GM21360 (cell line): Measurements from ENCODE around the gene SLC7A7.
"Not testable (repeated sequence)": the region's sequence is repeated elsewhere in the genome, so short reads cannot be mapped to it uniquely, and the experiment has no call there.

ENCODE experiments used
- ATAC-seq: cut with Tn5 transposase; IDR thresholded peaks from one replicate; pipeline ENCODE4 v1.9.1; 2021; ENCODE audit warnings: mild to moderate bottlenecking, moderate library complexity; ENCODE audit not compliant: unreplicated experiment

SLC7A7 gene

DNA sequence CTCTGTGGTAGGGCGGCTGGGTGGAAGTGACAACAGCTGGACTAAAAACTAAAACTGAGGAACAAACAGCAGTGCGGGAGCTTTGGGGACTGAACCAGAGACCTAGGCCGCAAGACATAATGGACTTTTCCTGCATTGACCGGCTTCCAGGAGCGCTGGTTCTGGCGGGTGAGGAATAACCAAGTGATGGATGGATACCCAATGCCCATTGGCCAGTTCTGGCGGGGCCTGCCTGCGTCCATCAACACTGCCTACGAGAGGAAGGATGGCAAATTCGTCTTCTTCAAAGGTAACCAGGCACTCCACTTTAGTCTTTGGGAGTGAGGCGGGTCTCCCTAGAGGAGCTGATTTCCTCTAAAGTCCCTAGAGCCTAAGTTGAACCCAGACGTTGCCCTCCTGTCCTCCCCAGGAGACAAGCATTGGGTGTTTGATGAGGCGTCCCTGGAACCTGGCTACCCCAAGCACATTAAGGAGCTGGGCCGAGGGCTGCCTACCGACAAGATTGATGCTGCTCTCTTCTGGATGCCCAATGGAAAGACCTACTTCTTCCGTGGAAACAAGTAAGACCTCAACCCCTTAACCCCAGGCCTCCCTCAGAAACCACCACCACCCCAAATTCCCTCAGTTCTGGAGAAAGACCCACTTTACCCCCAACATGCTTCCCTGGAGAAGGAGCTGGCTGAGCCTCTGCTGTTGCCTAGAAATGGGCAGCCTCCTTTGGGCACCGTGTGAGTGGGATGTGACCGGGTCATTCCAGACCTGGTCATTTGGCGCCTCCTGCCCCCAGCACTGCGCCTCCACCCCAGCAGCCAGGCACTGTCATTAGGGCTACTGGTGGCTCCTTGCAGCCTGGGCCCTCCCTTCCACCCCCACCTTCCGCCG lies 29.2 kb upstream of the SLC7A7 start:
- ATAC-seq: no peak

DNA sequence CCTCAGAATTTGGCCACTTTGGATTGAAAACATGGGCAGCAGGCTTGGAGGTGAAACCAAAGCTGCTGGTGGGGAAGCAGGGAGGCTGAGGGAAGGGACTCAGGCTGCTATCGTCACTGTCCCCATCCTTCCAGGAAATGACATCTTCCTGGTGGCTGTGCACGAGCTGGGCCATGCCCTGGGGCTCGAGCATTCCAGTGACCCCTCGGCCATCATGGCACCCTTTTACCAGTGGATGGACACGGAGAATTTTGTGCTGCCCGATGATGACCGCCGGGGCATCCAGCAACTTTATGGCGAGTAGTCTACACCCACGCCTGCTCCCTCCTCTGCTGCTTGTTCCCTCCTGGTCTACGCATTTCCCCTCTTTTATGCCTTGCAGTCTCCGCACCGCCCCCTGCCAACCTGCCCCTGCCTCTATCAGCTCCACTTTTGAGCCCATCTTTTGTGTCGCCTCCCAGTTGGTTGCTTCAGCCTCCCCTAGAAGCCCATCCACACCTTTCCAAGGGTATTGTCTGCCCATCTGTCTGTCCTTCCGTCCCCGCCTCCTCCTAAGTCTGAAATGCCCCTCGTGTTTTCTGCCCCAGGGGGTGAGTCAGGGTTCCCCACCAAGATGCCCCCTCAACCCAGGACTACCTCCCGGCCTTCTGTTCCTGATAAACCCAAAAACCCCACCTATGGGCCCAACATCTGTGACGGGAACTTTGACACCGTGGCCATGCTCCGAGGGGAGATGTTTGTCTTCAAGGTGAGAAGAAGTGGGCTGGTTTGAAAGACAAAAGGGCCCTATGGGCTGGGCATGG lies 28.1 kb upstream of the SLC7A7 start:
- ATAC-seq: no peak

DNA sequence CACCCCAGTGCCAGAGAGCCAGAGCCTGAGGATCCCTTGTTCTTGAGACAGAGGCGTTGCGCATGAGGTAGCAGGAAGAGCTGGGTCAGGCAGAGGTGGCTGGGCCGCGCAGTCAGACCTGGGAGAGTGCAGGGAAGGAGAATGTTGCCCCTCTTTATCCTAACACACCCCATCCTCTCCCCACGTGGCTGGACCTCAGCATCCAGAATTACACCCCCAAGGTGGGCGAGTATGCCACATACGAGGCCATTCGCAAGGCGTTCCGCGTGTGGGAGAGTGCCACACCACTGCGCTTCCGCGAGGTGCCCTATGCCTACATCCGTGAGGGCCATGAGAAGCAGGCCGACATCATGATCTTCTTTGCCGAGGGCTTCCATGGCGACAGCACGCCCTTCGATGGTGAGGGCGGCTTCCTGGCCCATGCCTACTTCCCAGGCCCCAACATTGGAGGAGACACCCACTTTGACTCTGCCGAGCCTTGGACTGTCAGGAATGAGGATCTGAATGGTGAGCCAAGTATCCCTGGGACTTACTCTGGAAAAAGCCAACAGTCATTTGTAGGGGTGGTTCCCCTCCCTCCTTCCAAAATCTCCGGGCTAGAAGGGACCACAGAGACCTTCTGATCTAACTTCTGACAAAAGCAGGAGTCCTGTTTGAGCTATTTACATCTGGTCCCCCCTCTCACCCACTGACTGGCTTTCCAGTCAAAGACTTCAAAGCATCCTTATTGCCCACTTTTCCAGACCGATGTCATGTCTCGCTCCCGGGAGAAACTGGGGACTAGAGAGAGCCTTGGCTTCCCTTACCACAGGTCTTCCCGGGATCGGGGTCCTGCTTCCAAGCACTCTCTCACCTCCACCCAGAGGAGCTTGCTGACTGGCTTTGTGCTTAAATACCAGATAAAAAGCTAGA lies 27.2 kb upstream of the SLC7A7 start:
- no peak for ATAC-seq

DNA sequence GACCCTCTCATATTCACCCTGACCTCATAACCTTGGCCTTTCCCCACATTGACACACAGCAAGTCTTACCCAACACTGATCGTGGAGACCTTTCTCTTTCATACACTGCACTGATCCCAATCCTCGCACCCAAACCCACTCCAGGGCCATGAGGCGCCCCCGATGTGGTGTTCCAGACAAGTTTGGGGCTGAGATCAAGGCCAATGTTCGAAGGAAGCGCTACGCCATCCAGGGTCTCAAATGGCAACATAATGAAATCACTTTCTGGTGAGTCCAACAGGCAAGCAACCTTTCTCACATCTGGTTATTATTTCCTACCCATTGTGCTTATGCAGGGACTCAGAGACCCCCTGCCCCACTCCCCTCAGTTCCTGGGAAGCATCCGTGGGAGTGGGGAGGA lies 26.5 kb upstream of the SLC7A7 start:
- no peak for ATAC-seq

DNA sequence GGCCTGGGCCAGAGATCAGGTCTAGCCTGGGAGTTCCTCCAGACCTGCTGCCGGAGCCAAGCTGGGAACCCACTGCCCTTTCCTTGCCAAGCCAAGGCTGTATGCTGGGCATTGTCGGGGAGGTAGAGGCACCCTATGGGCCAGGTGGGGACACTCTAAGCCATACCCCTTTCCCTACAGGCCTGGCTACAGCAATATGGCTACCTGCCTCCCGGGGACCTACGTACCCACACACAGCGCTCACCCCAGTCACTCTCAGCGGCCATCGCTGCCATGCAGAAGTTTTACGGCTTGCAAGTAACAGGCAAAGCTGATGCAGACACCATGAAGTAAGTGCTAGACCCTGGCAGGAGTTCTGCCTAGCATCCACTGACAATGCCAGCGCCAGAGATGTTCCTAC lies 26.1 kb upstream of the SLC7A7 start:
- ATAC-seq: no peak

DNA sequence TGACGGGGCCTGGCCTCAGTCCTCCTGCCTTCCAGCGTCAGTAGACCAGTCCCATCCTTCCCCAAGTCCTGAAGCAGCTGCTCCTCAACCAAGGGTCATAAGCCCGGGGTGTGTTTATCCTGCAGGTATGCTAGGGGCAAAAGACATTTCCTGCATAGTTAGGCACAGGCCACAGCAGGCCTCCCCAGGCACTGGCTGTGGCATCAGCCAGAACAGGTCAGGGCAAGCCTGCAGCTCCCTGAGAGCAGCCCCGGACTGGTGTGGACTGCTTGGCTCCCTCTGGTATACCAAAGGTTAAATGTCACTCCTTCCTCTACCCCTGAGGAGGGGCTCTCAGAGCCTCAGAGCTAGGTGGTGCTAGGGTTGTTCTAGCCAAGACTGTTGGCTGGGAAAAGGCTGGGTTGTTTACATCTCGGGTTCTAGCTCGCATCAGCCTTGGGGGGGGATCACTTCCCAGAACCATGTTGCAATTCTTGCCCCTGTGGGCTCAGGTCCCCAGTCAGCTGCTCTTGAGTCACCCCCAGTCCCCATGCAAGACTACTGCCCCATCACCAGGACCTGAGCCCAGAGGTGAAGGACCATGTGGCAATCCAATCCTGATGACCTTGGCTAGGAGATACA lies 24.0 kb upstream of the SLC7A7 start:
- no peak for ATAC-seq

DNA sequence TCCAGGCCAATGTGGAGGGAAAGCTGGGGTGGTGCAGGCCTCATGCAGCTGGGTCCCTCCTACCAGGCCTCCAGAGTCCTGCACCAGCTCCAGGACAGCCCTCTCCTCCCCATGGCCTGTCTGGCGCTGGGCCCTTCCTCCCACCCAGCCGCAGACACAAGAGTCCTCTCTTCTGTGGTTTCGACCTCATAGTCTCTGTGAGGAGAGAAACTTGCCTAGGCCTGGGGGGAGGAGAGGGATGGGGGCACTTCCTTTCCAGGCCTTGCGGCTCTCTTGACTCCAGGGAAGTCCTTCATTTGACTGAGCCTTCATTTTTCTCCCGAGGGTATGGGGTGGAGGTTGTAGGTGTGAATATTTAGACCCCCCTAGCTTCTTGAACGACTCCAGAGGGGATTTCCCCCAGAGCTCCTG lies 23.4 kb upstream of the SLC7A7 start:
- no peak for ATAC-seq

DNA sequence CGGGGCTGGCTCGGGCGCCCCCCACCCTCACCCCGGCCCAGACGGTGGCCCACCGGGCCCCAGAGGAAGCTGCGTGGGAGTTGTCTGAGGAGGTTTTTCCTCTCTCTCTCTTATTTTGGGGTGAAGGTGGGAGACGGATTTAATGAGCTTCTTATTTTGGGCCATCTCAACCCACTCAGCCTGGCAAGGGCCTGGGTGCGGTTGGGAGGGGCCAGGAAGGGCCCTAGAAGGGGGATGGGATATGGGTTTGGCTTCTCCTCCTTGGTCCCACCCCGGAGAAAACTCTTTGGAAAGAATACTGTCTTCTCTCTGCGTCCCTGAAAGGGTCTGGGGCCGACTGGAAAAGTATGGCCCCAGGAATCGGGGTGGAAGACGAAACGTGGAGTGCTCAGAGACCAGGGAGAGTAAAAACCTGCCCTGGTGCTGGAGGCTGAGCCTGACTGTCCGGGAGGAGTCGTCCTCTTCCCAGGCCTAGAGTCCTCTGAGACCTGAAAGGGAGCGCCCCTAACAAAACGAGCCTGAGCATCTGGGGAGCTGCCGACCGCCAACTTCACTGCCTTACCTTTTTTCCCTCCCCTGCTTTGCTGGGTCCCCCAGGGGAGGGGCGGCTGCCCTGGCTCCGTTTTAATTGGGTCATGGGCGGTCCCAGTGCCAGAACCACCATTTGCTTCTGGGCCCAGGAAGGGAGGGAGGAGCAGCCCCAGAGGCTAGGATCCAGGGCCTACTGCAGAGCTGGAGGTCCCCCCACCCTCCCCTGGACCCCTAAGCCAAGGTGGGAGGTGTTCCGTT lies 22.7 kb upstream of the SLC7A7 start:
- no peak for ATAC-seq

DNA sequence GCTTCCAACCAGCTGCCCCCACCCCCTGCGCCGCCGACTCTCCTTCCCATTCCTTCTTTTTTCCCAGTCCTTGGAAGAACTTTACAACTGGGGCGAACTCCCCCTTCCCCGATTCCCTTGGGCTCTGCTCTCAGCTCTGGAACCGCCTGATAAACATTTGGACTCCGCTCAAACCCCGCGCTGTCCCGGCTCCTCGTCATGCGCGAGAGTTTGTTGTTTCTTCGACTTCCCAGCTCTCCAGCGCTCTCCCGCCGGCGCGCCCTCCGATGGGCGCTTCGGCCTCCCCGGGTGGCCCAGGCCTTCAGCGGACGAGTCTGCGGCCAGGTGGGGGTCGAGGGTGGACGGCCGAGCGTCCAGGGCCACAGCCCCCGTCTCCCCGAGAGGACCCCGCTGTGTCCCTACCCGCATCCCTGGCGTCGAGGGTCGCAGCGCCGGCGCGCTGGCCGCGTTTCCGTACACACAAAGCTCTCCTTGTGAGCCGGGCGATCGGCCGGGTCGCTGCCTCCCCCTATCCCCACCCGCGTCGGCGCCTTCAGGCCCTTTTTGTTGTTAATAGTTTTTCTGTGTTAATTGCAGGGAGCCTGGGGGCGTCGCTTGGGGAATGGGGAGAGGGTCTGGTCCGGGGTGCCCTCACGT lies 22.0 kb upstream of the SLC7A7 start:
- ATAC-seq: no peak

DNA sequence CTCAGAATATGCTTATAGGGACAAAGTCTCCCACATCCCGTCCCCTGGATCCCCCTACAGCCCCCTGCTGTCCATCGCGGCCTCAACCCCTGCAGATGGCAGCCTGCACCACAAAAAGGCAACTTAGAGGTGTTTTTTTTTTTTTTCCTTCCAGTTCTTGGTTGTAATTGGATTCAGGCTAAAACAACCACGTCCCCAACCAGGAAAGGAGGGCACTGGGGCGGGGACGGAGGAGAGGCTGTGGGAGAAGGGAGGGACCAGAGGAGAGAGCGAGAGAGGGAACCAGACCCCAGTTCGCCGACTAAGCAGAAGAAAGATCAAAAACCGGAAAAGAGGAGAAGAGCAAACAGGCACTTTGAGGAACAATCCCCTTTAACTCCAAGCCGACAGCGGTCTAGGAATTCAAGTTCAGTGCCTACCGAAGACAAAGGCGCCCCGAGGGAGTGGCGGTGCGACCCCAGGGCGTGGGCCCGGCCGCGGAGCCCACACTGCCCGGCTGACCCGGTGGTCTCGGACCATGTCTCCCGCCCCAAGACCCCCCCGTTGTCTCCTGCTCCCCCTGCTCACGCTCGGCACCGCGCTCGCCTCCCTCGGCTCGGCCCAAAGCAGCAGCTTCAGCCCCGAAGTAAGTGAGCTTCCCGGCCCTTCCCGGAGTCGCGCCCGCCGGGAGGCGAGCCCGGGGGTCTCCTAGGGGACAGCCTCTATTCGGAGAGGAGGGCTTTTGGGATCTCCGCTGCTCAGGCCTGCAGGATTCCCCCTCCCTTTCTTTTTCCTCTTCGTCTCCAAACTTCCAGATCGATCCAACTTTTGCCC lies 21.3 kb upstream of the SLC7A7 start, which contains the start of gene MMP14:
Gene MMP14, plus strand, starts transcription at position 285 of the 813 bp plus-strand sequence. Its CDS starts 233 bp downstream, at position 518.
- no peak for ATAC-seq

DNA sequence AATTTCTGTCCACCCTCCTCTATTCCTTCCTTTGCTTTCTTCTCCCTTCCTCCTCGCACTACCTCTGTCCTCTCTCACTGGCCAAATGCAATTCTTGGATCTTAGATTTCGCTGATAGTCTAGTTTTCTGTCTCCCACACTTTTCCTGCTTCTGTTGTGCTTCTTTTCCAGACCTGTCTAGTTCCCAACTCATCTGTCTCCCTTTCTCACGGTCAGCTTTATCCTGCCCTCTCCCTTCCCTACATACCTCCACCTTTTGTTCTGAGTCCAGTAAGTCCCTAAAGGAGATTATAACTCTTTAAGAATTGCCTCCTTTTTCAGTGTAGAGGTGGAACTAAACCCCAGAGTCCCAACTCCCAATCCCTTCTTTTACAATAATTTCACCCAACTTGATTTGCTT lies 20.3 kb upstream of the SLC7A7 start:
- ATAC-seq: no peak

DNA sequence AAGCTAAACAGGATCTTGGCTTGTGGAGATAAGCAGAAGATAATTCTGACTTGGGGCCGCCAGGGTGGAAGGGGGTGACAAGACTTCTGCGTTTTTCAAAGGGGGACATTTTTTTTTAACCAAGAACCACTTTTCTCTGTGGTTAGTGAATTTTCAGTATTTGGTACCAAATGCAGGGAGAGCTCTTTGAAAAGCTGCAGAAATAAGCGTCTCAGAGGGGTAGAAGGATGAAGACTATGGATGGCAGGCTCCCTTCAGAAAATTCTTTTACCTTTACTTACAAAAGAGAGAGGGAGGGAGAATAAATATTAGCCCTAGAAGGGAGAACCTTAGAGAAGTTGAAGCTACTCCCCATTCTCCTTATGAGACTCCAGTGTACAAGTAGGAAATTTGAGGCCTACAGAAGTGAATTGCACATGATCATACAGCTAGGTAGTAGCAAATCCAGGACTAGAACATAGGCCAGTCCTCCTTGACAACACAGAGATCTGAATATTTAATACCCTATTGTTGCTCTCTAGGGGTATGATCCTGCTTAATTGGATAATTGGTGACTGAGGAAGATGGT lies 15.3 kb upstream of the SLC7A7 start:
- ATAC-seq: no peak

DNA sequence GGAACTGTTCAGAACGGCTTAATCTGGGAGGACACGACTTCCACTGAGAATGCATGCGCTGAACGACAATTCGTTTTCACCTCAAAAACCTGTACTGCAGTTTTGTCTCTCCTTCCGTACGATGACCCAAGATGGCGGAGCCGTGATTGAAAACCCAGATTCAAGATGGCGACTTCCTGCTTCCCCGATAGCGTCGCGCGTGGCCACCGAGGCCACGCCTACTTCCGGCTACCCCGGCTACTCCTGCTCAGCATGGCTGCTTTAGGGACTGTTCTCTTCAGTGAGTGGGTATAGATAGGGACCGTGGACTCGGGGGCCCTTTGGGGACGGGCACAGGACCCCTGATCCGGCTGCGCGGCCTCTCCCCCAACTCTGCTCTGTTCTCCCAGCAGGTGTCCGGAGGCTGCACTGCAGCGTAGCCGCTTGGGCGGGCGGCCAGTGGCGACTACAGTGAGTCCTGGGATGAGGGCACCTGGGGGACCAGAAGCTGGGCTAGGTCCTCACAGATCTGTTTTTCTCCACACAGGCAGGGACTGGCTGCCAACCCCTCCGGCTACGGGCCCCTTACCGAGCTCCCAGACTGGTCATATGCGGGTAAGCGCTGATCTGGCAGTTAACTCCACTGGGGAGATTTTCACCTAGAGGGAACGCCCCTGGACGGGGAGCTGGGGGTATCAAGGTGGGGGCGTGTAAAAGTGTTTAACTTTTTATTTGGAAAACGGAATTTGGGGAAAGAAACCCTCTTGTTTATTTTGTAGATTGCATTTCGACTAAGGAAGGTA lies 14.6 kb upstream of the SLC7A7 start, which contains the start of gene MRPL52:
Gene MRPL52, plus strand, starts transcription at position 227 of the 782 bp plus-strand sequence. Its CDS starts 26 bp downstream, at position 253.
- ATAC-seq: peak; percentile 88

DNA sequence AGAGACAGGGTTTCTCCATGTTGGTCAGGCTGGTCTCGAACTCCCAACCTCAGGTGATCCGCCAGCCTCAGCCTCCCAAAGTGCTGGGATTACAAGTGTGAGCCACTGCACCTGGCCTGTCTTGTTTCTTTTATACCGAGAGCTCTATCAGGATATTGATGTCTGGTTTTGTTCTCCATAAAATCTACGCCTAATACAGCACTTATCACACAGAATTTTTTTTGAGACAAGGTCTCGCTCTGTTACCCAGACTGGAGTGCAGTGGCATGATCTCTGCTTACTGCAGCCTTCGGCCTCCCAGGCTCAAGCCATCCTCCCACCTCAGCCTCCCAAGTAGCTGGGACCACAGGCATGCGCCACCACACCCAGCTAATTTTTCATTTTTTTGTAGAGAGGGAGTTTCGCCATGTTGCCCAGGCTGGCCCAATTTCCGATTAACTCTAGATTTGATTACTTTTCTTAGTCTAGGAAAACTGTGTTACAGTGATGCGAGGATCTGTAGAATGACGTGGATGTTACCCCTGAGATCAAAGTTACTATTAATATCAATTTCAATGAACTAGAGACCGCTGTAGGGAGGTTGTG lies 13.9 kb upstream of the SLC7A7 start:
- ATAC-seq: not testable (repeated sequence)

DNA sequence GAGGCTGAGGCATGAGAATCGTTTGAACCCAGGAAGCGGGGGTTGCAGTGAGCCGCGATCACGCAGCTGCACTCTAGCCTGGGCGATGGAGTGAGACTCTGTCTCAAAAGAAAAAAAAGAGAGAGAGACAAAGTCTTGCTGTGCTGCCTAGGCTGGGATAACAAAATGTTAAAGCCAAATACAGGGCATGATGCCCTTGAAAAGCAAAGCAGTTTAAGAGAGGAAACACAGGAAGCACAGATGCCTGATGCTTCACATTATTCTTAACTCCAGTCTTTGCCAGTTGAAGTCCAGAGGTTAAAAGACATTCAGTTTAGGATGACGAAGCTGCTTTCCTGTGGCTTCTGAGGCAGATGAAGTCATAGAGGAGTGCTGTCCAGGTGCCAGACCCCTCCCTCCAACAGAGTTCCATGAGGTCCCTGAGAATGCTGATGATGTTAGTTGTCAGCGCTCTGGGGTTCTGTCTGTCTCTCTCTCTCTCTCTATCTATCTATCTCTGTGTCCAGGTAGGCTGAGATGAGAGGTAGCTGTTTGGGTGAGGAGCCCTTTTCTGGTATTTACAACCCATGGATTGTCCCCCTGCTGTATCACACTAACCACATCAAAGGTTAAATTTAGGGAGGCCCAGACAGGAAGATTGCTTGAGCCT lies 9.6 kb upstream of the SLC7A7 start:
- no peak for ATAC-seq

DNA sequence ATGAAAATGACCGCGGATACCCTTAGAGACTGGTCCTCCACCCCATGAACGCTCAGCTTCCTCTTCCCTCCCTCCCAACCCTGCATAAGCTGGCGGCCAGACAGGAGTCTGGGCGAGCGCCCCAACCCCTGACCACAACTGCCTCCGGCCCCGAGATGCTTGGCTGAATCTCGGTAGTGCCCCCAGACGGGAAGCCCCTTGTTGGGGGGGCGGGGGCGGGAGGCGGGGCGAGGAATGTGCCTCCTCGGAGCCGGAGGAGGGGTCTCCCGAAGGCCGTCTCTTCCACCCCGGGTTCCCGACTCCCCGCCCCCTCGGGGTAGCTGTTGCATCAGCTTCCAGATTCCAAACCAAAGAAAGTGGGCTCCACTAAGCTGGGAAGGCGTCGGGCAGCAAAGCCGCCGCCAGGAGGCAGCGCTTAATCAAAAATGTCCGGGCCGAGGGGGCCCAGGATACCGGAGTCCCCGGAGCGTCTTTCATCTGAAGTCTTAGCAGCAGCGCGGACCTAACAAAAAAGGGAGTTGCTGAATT lies 7.4 kb upstream of the SLC7A7 start:
- peak; percentile 45 for ATAC-seq
